Measurements from ENCODE around the gene SLC2A11. TPM values are rescaled to one million over a fixed set of nuclear protein-coding genes. Genes with fewer than 3 reads are reported as not detected.
"Not testable (repeated sequence)": the region's sequence is repeated elsewhere in the genome, so short reads cannot be mapped to it uniquely, and the experiment has no call there.

Gene SLC2A11
- total RNA-seq, 1 donor from 2014 or later, result not detected

DNA sequence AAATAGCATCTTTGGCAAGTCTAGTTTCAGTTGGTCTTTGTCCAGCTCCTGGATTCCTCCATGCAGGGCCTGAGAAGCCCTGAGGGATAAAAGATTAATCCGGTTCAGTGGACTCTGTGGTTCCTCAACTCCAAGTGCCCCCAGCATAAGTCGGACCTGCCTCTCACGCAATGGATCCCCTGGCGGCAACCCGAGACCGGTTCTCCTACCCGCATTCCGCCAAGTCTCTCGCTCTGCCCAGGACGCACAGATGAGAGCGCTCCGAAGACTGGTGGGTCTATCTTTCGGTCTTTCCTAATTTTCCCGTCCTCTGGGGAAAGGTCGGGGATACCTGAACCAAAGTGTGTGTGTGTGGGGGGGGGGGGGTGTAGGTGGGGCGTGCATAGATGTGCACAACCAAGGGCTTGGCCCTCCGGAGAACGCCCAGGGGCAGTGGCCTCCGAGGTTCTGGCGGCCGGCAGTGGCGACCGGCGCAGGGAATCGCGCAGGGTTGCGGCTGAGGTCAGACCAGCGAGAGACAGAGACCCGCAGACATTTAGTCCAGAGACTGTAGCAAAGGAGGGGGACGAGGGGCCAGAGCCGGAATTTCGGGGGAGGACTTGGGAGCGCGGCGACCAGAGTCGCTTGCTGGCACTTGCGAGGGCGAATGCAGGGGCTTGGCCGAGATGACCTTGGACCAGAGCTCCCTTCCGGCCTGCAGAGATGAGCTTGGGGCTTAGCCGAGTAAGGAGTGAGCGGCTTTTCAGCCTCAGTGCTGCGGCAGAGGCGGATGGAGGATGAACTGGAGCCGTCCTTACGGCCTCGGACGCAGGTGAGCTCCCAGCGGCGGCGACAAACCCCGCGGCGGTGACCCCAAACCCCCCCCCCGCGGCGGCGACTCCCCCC lies 712 bp upstream of the SLC2A11 start:
- no peaks in the 10 kb centered on the region for H3K36me3 ChIP-seq
- intact Hi-C loops (cut with DNase I), result loop anchor here (5.0 kb wide), 1 partner anchor 35 kb away; the partner anchor contains the start of gene MIF
- TF ChIP-seq, protein P1, sequence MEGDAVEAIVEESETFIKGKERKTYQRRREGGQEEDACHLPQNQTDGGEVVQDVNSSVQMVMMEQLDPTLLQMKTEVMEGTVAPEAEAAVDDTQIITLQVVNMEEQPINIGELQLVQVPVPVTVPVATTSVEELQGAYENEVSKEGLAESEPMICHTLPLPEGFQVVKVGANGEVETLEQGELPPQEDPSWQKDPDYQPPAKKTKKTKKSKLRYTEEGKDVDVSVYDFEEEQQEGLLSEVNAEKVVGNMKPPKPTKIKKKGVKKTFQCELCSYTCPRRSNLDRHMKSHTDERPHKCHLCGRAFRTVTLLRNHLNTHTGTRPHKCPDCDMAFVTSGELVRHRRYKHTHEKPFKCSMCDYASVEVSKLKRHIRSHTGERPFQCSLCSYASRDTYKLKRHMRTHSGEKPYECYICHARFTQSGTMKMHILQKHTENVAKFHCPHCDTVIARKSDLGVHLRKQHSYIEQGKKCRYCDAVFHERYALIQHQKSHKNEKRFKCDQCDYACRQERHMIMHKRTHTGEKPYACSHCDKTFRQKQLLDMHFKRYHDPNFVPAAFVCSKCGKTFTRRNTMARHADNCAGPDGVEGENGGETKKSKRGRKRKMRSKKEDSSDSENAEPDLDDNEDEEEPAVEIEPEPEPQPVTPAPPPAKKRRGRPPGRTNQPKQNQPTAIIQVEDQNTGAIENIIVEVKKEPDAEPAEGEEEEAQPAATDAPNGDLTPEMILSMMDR (IDR thresholded peaks at IDR 0.05), result peak in 1 of 3 experiments; percentile 11
- H3K4me1 ChIP-seq, result peaks cover 0 to 6% of the 10 kb centered on the region in 2 donors
- DNase-seq (ENCODE audit: low spot score in 2 of 2), result no peak
- H3K4me3 ChIP-seq, result peak overlapping the region; percentile 47 to 70
- H3K27me3 ChIP-seq, result no peaks in the 10 kb centered on the region
- no peaks in the 10 kb centered on the region for H3K9me3 ChIP-seq
- peak overlapping the region; percentile 74 to 94 for H3K27ac ChIP-seq

DNA sequence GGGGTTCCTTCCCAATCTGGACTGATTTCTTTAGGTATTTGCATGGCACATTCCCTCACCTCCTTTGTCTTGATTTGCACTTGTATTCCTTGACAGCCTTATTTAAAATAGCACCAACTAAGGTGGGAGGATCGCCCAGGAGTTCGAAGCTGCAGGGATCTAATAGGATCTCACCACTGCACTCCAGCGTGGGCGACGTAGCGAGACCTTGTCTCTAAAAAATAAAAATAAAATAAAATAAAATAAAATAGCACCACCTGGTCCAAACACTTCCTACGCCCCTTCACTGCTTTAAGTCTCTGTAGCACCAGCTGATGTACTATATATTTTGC lies 775 bp downstream of the SLC2A11 start:
- Histone ChIP-seq H3K27me3 (no peaks in the 10 kb centered on the region), H3K9me3 (no peaks in the 10 kb centered on the region), H3K36me3 (no peaks in the 10 kb centered on the region), H3K4me1 (peaks cover 0 to 6% of the 10 kb centered on the region in 2 donors), H3K4me3 (peak overlapping the region; percentile 47 to 70), H3K27ac (peak overlapping the region in 1 of 2 donors; percentile 74)
- DNase-seq (ENCODE audit: low spot score in 2 of 2), result no peak
- TF ChIP-seq, protein P1 (IDR thresholded peaks at IDR 0.05), result no peak
- intact Hi-C loops (cut with DNase I), result loop anchor here (5.0 kb wide), 1 partner anchor 34 kb away; the partner anchor contains the start of gene MIF

GRCh38 chr22:23859201-23859600 lies 1.5 kb downstream of the SLC2A11 start:
- TF ChIP-seq, protein P1 (IDR thresholded peaks at IDR 0.05), result no peak
- Histone ChIP-seq H3K27ac (no peak overlapping the region), H3K27me3 (no peaks in the 10 kb centered on the region), H3K4me1 (peaks cover 0 to 6% of the 10 kb centered on the region in 2 donors), H3K9me3 (no peaks in the 10 kb centered on the region), H3K36me3 (no peaks in the 10 kb centered on the region), H3K4me3 (no peak overlapping the region)
- intact Hi-C loops (cut with DNase I), result loop anchor here (5.0 kb wide), 1 partner anchor 33 kb away; the partner anchor contains the start of gene MIF
- DNase-seq (ENCODE audit: low spot score in 2 of 2), result no peak

GRCh38 chr22:23860187-23860586 lies 2.5 kb downstream of the SLC2A11 start:
- H3K27ac ChIP-seq; H3K27me3 ChIP-seq; H3K9me3 ChIP-seq; H3K36me3 ChIP-seq; H3K4me3 ChIP-seq; DNase-seq (ENCODE audit: low spot score in 2 of 2); H3K4me1 ChIP-seq; intact Hi-C loops (cut with DNase I): not testable (repeated sequence)

DNA sequence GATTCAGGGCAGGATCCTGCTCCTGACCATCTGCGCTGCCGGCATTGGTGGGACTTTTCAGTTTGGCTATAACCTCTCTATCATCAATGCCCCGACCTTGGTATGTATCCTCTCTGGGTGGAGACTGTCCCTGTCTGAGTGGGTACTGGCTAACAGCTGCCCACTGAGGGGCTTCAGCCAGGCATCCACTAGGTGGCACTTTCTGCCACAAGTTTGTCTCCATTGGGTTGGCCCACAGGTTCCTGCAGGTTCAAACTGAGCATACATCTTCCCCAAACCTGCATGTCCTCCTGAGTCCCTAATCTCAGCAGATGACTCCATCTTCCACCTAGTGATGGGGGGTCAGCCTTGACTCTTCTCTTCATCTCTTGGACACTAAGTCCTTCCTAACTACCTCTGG lies 4.4 kb downstream of the SLC2A11 start:
- Histone ChIP-seq H3K36me3 (peaks cover 0 to 4% of the 10 kb centered on the region in 2 donors), H3K4me1 (peaks cover 0 to 6% of the 10 kb centered on the region in 2 donors), H3K9me3 (no peaks in the 10 kb centered on the region), H3K4me3 (no peak overlapping the region), H3K27me3 (no peaks in the 10 kb centered on the region), H3K27ac (no peak overlapping the region)
- intact Hi-C loops (cut with DNase I), result no loop called here
- TF ChIP-seq, protein P1 (IDR thresholded peaks at IDR 0.05), result peak in 2 of 3 experiments; percentile 32 to 47
- no peak for DNase-seq (ENCODE audit: low spot score in 2 of 2)

DNA sequence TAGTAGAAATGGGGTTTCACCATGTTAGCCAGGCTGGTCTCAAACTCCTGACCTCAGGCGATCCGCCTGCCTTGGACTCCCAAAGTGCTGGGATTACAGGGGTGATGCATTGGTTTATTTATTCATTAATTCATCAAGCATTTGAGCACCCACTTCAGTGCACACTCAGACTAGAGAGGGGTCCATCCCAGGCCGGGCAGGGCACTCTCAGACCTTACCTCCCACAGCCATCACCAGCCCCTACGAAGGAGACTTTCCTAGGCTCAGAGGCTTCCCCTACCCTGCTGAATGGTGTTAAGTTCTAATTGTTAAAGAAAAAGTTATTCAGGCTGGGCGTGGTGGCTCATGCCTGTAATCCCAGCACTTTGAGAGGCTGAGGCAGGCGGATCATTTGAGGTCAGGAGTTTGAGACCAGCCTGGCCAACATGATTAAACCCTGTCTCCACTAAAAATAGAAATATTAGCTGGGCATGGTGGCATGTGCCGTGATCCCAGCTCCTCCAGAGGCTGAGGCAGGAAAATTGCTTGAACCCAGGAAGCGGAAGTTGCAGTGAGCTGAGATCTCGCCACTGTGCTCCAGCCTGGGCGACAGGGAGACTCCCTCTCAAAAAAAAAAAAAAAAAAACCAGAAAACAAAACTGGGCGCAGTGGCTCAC lies 7.0 kb downstream of the SLC2A11 start:
- H3K36me3 ChIP-seq, result peaks cover 11 to 23% of the 10 kb centered on the region in 2 donors
- intact Hi-C loops (cut with DNase I), result not testable (repeated sequence)

More for the DNA sequence above, 7.0 kb downstream of the SLC2A11 start:
- H3K27ac ChIP-seq; H3K9me3 ChIP-seq; DNase-seq (ENCODE audit: low spot score in 2 of 2); H3K27me3 ChIP-seq; H3K4me3 ChIP-seq; H3K4me1 ChIP-seq: not testable (repeated sequence)

All from ascending aorta (tissue), 2 donors.